Stimulated activated CD8-positive, alpha-beta memory T cell treated with anti-CD3 and anti-CD28 coated beads, Interleukin-15, amount 100 ng/mL, for 48 hours (primary cell): ENCODE measurements around the gene PTH2R.
"Not testable (repeated sequence)": the region's sequence is repeated elsewhere in the genome, so short reads cannot be mapped to it uniquely, and the experiment has no call there.

Experiments used
- DNase-seq, 2 donors: peaks; one replicate each; pipeline ENCODE4 v3.0.0-alpha.2; 2020; ENCODE audit warnings: low read depth in 2 of 2

The PTH2R gene

GRCh38 chr2:208488686-208489564, 82.3 kb downstream of the PTH2R start:
- DNase-seq = no peak

- DNase-seq = no peak
Observed at GRCh38 chr2:208489687-208490086, 83.1 kb downstream of the PTH2R start.

DNA sequence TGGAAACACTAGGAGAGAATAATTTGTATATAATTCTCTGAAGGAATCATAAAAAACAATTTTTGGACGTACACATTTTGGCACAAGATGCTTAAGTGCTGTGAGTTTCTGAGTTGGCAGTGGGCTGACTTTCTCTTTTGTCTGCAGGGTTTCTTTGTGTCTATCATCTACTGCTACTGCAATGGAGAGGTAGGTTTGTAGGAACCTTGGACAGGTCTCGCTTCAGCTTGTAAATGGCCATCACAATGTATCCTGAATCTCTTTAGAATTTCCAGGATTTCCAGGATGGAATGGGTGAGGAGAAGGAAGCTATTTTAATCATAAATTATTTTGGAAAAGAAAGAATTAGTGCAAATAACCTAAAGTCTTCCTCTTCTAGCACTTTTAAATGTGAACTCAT, 83.9 kb downstream of the PTH2R start:
- no peak for DNase-seq

DNA sequence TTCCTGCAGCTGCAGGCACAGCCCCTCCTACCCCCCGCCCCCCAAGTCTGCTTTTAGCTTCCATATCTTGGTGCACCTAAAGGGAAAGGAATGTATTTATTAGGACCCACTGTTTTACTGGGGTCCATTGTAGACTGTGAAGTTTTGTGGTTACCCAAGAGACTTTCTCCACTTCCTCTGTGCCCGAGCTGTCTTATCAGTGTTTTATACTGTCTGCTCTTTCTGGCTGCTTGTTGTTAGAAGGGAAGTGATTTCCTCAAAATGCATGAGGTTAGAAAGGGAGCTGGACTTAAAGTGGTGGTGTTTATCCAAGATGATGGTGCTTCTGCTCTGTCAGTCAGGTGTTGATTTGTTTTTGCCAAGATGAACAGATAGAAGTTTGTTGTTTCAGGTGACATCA, 85.0 kb downstream of the PTH2R start:
- no peak for DNase-seq

- no peak for DNase-seq
Observed at GRCh38 chr2:208492069-208492468, 85.5 kb downstream of the PTH2R start.

DNA sequence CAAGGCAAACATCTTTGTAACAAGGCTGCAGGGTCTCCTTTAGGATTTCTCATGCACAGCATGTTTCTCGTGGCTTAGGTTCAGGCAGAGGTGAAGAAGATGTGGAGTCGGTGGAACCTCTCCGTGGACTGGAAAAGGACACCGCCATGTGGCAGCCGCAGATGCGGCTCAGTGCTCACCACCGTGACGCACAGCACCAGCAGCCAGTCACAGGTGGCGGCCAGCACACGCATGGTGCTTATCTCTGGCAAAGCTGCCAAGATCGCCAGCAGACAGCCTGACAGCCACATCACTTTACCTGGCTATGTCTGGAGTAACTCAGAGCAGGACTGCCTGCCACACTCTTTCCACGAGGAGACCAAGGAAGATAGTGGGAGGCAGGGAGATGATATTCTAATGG, 86.6 kb downstream of the PTH2R start:
- DNase-seq = no peak

- DNase-seq = no peak
Observed at GRCh38 chr2:208496129-208496528, 89.5 kb downstream of the PTH2R start.

GRCh38 chr2:208501206-208501605, 94.6 kb downstream of the PTH2R start:
- DNase-seq = no peak

DNA sequence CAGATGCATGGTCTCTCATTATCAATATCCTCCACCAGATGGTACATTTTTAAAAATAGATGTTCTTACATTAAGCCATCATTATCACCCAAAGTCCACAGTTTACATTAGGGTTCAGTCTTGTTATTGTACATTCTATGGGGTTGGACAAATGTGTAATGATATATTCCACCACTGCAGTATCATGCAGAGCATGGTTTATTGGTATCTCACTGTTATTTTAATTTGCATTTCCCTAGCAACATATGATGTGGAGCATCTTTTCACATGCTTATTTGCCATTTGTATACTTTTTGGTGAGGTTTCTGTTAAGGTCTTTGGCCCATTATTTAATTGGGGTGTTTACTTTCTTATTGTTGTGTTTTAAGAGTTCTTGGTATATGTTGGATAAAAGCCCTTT, 95.7 kb downstream of the PTH2R start:
- no peak for DNase-seq

- DNase-seq = not testable (repeated sequence)
Observed at GRCh38 chr2:208505365-208505764, 98.8 kb downstream of the PTH2R start.

GRCh38 chr2:208509586-208509985, 103.0 kb downstream of the PTH2R start:
- no peak for DNase-seq

DNA sequence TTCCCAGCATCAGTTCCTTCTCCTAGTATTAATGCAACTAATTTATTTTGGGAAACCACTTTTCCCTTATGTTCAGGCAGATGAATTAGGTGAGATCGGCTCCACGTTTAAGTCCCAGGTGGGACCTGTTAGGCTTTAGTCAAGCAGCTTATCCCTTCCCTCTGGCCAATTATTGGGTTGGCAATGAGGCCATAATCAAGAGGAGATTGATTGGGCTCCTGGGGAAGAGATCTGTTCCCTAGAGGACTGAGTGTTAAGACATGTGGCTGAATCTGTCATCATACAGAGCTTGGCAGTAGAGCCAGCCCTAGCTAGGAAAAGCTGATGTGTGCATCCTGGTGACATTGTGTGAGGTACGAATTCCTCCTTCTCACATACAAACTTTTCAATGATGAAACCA, 104.4 kb downstream of the PTH2R start:
- DNase-seq = no peak

GRCh38 chr2:208511573-208511972, 105.0 kb downstream of the PTH2R start:
- DNase-seq = no peak

DNA sequence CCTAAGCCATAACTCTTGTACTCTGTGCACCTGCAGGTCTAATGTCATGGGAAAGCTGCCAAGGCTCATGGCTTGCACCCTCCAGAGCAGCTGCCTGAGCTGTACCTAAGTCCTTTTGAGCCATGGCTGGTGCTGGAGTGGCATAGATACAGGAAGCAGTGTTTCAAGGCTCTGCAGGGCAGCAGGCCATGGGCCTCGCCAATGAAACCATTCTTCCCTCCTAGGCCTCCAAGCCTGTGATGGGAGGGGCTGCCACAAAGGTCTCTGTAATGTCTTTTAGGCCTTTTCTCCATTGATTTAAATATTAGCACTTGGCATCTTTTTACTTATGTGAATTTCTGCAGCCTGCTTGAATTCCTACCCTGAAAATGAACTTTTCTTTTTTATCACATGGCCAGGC, 108.5 kb downstream of the PTH2R start:
- no peak for DNase-seq

DNA sequence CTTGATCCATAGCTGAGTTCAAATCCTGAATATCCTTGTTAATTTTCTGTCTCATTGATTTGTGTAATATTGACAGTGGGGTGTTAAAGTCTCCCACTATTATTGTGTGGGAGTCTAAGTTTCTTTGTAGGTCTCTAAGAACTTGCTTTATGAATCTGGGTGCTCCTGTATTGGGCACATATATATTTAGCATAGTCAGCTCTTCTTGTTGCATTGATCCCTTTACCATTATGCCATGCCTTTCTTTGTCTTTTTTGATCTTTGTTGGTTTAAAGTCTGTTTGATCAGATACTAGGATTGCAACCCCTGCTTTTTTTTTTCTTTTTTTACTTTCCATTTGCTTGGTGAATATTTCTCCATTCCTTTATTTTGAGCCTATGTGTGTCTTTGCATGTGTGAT, 116.5 kb downstream of the PTH2R start:
- not testable (repeated sequence) for DNase-seq

- DNase-seq = not testable (repeated sequence)
Observed at GRCh38 chr2:208525165-208525564, 118.6 kb downstream of the PTH2R start.

- no peak for DNase-seq
Observed at GRCh38 chr2:208529796-208530195, 123.2 kb downstream of the PTH2R start.

- DNase-seq = no peak
Observed at GRCh38 chr2:208531361-208531760, 124.8 kb downstream of the PTH2R start.

GRCh38 chr2:208535578-208535977, 129.0 kb downstream of the PTH2R start:
- not testable (repeated sequence) for DNase-seq

- no peak for DNase-seq
Observed at GRCh38 chr2:208541461-208541988, 134.9 kb downstream of the PTH2R start.

GRCh38 chr2:208541989-208542464, 135.4 kb downstream of the PTH2R start:
- no peak for DNase-seq

- DNase-seq = no peak
Observed at GRCh38 chr2:208542465-208543041, 136.0 kb downstream of the PTH2R start.
